Activated CD4-positive, alpha-beta T cell treated with anti-CD3 and anti-CD28 coated beads for 24 hours (primary cell): ENCODE measurements around the gene TRERF1.

Source experiments
- DNase-seq, 2 donors: peaks; one replicate each; pipeline ENCODE4 v3.0.0-alpha.2; 2020; ENCODE audit warnings: low read depth in 2 of 2

The TRERF1 gene

GRCh38 chr6:42190554-42191183, 261.1 kb downstream of the TRERF1 start:
- no peak for DNase-seq

- no peak for DNase-seq
Measured at GRCh38 chr6:42188406-42188805, 263.3 kb downstream of the TRERF1 start.

- DNase-seq: no peak
Measured at GRCh38 chr6:42185597-42185996, 266.1 kb downstream of the TRERF1 start.

- no peak for DNase-seq
Measured at GRCh38 chr6:42184475-42184874, 267.3 kb downstream of the TRERF1 start.

- DNase-seq: no peak
Measured at GRCh38 chr6:42182101-42182500, 269.6 kb downstream of the TRERF1 start.

GRCh38 chr6:42179945-42180313, 271.8 kb downstream of the TRERF1 start:
- DNase-seq: no peak

- no peak for DNase-seq
Measured at GRCh38 chr6:42179261-42179944, 272.3 kb downstream of the TRERF1 start.

- DNase-seq: no peak
Measured at GRCh38 chr6:42177514-42178364, 274.0 kb downstream of the TRERF1 start.

GRCh38 chr6:42176981-42177380, 274.7 kb downstream of the TRERF1 start:
- DNase-seq: no peak

GRCh38 chr6:42175860-42176259, 275.9 kb downstream of the TRERF1 start:
- DNase-seq: no peak
